GM12875 (cell line): ENCODE results near the gene LUC7L2.

Source experiments
- H3K4me3 ChIP-seq: one replicate; pipeline ENCODE4 v1.5.1; 2011; ENCODE audit warnings: low read depth, low read length, control low read depth
- CTCF ChIP-seq: IDR thresholded peaks from 2 replicates; pipeline ENCODE4 v1.5.1; 2011; ENCODE audit warnings: low read depth, mild to moderate bottlenecking, control low read depth, inconsistent platforms, low read length, moderate library complexity, borderline replicate concordance; ENCODE audit not compliant: insufficient read depth

The LUC7L2 gene

DNA sequence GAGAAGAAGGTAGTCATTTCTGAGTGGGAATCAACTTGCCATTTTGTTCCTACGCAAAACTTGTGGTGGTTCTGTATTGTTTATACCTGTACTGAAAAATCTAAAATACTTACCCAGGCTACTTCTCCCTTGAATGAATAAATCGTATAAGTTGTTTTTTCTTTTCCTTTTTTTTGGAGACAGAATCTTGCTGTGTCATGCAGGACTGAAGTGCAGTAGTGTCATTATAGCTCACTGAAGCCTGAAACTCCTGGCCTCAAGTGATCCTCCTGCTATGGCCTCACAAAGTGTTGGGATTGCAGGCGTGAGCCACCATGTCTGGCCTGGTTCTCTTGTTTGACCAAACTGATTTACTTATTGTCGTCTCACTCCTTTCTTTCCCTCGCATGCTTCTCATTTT lies 27.9 kb downstream of the LUC7L2 start:
- no peak for TF ChIP-seq CTCF
- H3K4me3 ChIP-seq = no peak overlapping the region

- no peak for TF ChIP-seq CTCF
- no peak overlapping the region for H3K4me3 ChIP-seq
Measured at GRCh38 chr7:139389091-139389490, 29.4 kb downstream of the LUC7L2 start.

- H3K4me3 ChIP-seq = no peak overlapping the region
- TF ChIP-seq CTCF = no peak
Measured at GRCh38 chr7:139389774-139390173, 30.1 kb downstream of the LUC7L2 start.

- TF ChIP-seq CTCF = no peak
- H3K4me3 ChIP-seq = no peak overlapping the region
Measured at GRCh38 chr7:139393621-139394211, 34.0 kb downstream of the LUC7L2 start.

GRCh38 chr7:139394540-139394939 lies 34.8 kb downstream of the LUC7L2 start:
- H3K4me3 ChIP-seq = no peak overlapping the region
- TF ChIP-seq CTCF = no peak

DNA sequence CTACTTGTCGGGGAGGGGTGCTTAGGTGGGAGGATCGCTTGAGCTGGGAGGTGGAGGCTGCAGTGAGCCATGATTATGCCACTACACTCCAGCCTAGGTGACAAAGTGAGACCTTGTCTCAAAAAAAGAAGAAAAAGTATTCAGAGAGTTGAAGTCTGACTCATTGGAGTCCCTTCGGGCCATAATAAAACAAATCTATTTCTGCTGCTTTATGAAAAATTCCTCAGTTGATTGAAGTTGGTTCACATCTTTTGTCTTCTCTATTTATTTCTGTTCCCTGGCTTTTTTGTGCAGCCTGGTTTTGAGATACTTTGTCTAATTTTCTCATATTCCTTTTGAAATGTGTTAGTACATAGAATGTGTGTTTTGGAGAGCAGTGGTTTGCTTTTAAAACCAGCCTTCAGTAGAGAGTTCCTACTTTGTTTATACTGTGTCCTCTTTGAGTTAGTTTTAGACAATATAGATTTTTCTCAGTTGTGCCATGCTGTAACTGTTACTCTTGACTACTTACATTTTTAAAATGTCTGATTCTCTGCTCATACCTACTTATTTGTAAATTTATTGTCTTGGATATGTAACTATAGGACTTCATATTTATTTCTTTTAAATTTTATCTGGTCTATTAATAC lies 36.7 kb downstream of the LUC7L2 start:
- no peak for TF ChIP-seq CTCF

GRCh38 chr7:139397192-139397591 lies 37.5 kb downstream of the LUC7L2 start:
- H3K4me3 ChIP-seq = no peak overlapping the region
- no peak for TF ChIP-seq CTCF

More for the DNA sequence above, 36.7 kb downstream of the LUC7L2 start:
- no peak overlapping the region for H3K4me3 ChIP-seq
